Kidney capillary endothelial cell (primary cell): ENCODE data around the gene IL4R.
"Not testable (repeated sequence)": the region's sequence is repeated elsewhere in the genome, so short reads cannot be mapped to it uniquely, and the experiment has no call there.

Experiments used
- DNase-seq: peaks from one replicate; pipeline ENCODE4 v3.0.0-alpha.2; 2018; ENCODE audit warnings: low spot score

The IL4R gene

DNA sequence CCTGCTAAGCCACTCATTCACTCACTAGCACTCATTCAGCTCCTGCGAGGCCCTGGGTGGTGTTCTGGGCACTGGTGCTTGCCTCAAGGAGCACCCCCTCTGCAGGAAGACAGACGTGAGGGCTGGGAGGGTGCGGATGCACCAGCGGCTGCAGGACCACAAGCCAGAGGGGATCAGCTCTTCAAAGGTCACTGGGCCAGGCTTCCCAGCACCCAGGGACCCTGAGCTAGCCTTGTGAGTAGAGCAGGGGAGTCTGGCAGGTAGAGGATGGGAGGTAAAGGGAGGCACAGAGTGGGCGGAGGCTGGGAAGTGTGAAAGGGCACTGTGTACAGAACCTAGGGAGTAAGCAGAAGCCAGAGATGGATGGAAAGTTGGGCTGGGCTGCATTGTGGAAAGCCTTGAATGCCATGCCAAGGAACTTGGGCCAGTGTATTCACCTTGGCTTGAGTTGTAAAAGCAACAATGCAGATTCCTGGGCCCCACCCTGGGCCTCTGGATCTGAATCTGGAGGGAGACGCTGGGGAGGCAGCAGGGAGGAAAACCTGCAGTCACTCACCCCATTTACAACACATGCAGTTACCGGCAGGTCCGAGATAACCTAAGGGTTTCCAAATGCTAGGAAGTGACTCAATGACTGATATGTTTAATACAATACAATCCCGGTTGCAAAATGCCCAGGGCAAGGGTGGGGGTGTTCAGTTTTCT is 1.7 kb downstream of the IL4R start:
- peak; percentile 92 for DNase-seq

DNA sequence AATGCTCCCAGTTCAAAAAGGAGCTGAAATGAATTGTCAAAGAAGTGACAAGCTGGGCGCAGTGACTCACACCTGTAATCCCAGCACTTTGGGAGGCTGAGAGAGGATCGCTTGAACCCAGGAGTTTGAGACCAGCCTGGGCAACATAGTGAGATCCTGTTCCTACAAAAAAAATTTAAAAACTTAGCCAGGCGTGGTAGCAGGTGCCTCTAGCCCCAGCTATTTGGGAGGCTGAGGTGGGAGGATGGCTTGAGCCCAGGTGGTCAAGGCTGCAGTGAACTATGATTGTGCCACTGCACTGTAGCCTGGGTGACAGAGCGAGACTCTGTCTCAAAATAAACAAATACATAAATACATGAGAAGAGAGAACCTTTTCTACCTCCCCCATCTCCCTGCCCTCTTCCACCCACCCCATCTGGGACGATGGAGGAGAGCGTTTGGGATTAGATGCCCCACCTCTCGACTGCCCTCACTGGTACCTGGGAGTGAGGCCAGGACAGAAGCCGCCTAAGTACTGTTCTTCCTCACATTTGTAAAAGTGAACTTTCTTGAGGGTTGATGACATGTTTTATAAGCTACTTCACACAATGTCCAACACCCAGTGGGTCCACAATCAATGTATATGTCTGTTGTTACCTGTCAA is 2.4 kb downstream of the IL4R start:
- no peak for DNase-seq

DNA sequence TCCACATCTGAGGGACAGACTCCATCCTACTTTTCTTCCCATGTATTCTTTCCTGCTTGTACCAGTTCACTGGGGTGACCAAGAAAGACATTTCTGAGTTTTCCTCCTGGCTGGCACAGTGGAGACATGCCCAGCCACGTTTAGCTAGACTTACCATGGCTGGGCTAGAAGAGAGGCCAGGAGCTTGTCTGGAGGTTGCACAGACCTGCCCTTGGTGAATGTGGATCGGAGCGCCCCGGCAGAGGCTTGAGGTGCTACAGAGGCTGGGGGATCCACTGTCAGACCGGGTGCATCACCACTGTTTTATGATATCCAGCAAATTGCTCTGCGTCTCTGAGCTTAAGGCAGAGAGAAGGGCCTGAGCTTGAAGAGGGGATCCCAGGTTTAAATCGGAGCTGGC is 3.5 kb downstream of the IL4R start:
- DNase-seq = no peak

GRCh38 chr16:27317738-27318391 is 4.1 kb downstream of the IL4R start:
- DNase-seq = no peak

- DNase-seq = no peak
Measured at GRCh38 chr16:27318392-27319256, 4.8 kb downstream of the IL4R start.

GRCh38 chr16:27319257-27319965 is 5.6 kb downstream of the IL4R start:
- DNase-seq = no peak

DNA sequence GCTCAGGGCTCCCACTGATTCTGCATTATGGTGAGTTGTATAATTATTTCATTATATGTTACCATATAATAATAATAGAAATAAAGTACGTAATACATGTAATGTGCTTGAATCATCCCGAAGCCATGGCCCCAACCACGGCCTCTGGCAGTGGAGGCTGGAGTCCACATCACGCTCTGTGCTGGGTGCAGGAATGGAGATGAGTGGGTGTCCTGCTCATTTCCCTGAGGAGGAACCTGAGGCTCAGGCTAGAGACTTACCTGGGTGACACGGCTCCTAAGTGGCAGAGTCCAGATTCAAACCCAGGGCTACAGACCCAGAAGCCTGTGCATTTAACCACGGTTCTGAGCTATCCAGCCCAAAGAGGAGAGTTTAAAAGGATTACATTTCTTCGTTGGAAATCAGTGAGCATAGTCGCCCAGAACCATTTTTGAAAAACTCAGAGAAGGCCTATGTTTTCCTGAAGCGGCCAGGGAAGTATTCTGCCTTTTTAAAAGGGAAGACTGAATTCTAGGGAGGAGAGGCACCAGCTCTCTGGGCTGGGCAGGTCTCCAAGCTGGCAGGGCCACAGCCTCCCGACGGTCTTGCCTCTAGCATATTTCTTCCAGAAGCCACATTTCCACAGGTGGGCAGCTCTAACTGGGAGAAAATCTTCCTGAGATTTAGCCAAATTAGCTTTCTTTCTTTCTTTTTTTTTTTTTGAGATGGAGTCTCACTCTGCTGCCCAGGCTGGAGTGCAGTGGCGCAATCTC is 6.7 kb downstream of the IL4R start:
- DNase-seq = no peak

- no peak for DNase-seq
Measured at GRCh38 chr16:27321013-27321915, 7.5 kb downstream of the IL4R start.

DNA sequence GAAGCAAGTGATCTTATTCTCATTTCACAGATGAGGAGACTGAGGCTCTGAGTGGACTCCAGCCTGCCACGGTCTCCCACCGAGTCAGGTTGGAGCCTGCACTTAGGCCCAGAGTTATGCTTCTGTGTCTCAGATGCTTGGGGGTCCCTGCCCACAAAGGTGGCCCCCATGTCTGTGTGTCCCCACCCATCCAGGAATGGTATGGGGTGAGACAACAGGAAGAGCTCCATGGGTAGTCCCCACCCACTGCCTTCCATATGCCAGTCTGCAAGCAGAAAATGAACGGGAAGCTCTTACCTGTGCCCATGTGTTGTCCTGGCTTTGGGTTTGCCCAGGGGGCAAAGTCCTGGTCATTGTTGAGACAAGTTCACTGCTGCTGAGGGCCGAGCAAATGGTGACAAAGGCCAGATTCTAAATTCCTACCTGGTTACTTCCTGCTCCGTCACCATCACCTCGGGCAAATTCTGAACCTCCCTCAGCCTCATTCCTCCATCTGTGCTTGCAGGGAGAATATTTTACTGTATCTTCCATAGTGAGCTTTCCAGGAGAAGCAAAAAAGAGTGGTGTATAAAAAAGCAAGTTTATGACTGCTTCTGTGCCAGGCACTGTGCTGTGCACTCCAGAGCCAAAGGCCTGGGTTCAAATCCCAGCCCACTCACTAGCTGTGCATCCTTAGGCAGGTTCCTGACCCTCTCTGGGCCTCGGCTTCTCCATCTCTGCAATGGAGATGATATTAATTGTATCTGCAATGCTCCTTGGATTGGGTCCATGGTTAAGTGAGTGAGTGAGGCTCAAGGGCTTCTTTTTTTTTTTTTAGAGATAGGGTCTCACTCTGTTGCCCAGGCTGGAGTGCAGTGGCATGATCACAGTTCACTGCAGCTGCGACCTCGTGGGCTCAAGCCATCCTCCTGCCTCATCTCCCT is 9.3 kb downstream of the IL4R start:
- DNase-seq = no peak

DNA sequence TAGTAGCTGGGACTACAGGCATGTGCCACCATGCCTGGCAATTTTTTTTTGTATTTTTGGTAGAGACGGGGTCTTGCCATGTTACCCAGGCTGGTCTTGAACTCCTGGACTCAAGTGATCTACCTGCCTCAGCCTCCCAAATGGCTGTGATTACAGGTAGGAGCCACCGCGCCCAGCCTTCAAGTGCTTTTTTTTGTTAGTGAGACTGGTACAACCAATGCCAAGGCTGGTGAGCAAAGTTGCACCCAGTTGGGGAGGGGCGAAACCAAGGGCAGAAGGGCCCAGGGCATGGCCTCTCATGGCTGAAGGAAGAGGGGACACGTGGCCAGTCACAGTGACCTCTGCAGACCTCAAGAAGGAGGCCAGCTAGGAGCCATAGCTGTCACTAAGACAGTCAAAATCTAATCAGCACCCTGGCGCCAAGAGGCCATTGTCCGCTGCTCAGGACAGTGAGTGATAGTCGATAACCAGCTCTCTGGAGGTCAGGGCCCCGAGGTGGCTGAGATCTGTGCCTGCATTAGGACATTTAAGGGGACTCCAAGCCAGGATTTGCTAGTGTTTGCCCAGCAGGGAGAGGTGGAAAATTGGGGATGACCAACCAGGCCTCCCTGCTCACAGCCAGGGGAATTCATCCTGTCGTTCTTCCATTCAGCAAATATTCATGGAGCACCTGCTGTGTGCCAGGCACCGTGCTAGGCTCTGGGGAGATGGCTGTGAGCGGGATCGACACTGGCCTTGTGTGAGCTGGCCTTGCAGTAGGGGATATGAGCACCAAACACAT is 10.2 kb downstream of the IL4R start:
- DNase-seq = no peak

DNA sequence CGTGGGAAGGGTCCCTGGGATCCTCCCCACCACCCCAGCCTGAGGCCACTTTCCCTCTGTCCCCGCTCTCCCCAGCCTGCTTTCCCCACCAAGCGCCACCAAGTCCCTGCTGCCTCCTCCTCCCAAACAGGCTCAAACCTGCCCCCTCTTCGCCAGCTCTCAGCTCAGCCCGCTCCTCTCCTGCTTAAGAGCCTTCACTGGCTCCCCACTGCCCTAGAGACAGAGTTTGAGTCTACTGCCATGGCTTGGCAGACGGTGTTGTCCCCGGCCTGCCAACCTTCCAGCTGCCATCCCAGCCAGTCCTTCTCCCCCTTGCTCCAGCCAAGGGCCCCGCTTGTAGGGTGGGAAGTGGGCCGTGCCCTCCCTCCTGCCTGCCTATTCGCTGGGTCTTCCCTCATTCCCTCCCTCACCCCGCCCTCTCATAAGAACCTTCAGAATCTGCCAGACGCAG is 11.1 kb downstream of the IL4R start:
- DNase-seq = no peak

DNA sequence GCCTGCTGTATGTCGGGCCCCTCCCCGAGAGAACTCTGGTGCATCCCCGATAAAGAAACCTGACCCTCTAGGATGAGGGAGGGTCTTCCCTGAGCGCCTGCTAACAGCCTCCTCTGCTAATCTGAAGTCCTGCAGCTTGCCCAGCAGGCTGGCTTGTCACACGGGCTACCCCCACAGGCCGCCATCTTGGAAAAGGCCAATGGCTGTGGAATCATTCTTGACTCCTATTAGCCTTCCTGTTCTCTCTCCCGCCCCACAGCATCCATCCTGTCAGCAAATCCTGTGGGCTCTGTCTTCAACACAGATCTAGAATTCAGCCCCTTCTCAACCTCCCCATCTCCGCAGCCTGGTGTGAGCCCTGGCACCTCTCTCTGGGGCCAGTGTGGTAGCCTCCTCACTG is 12.0 kb downstream of the IL4R start:
- no peak for DNase-seq

DNA sequence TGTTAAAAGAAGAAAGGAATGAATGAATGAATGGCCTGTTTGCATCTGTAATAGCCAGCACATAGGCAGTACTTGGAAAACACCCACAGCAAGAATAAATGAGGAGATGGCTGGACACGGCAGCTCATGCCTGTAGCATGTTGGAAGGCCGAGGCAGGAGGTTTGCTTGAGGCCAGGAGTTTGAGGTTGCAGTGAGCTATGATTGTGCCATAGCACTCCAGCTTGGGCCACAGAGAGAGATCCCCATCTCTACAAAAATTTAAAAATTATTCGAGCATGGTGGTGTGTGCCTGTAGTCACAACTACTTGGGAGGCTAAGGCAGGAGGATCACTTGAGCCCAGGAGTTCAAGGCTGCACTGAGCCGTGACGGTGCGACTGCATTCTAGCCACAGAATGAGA is 12.5 kb downstream of the IL4R start:
- DNase-seq = no peak

GRCh38 chr16:27326738-27327585 is 13.2 kb downstream of the IL4R start:
- DNase-seq = peak; percentile 89

GRCh38 chr16:27327586-27327915 is 13.8 kb downstream of the IL4R start:
- no peak for DNase-seq

DNA sequence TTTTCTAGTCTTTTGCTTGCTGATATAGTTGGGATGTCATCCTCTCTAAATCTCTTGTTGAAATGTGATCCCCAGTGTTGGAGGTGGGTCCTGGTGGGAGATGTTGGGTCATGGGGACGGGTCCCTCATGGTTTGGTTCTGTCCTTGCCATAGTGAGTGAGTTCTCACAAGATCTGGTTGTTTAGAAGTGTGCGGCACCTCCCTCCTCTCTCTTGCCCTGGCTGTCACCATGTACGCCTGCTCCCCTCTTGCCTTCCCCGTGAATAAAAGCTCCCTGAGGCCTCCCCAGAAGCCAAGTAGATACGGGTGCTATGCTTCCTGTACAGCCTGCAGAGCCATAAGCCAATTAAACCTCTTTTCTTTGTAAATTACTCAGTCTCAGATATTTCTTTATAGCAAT is 15.2 kb downstream of the IL4R start:
- no peak for DNase-seq

DNA sequence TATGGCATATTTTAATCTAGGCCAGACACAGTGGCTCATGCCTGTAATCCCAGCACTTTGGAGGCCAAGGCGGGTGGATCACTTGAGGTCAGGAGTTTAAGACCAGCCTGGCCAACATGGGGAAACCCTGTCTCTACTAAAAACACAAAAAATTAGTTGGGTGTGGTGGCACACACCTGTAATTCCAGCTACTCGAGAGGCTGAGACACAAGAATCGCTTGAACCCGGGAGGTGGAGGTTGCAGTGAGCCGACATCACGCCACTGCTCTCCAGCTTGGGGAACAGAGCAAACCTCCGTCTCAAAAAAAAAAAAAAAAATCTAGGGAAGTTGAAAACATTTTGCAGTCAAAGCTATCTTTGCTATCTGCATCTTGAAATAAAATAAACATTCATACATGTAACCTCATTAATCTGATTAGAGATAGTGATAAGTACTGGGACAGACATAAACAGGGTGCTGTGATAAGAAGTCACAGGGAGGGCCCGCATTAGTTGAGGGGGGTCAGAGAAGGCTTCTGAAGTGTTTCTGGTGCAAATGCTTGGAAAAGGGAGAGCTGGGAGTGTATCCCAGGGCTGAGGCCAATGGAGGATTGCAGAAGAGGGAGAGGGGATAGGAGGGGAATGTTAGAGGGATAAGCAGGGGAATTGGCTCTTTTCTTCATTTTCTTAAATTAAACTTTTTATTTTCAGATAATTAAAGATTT is 15.8 kb downstream of the IL4R start:
- not testable (repeated sequence) for DNase-seq
